GM12872 (cell line): ENCODE results near the gene RPS8.

ENCODE experiments used
- TF ChIP-seq, protein P1 (sequence below): IDR thresholded peaks from 3 replicates; pipeline ENCODE4 v1.5.1; 2011; ENCODE audit warnings: low read depth, mild to moderate bottlenecking, low read length, moderate library complexity; ENCODE audit not compliant: insufficient read depth

Gene RPS8

DNA sequence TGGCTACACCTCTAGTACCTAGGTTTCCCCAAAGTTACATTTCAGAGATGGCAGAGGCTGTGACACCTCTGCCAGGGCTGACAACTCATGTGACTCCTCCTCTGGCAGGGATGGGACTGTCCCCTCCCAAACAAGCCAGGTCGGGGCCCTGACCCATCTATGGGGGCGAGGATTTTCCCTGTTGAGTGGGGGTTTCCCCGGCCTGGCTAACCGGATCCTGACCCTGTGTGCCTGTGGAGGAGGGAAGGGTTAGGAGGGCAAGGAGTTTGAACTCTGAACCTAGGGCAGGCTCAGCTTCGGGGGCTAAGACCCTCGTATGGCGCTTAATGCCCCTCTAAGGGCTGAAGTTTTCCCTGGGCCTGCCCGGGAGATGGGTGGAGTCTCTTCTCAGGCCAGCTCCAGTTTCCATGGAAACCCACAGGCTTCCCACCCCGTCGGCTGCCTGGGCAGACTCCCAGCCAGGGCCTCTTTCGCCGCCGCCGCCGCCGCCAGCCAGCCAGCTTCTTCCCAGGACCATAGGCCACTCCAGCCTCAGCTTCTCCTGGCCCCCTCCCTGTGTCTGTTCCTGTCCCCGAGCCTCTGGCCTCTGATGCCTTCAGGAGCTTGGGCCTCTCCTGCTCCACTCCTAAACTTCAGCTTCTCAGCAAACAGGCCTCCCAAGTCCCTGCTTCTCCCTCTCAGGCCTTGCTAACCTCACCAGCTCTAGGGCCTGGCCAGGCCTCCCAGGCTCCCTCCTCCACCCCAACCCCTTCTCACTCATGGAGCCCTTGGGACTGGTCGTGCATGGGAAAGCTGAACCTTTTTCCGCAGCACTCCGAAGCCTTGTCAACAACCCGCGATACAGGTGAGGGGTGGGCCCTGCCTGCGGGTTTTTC, 33.0 kb downstream of the RPS8 start, which contains the start of gene BTBD19:
Gene BTBD19, plus strand, starts transcription at position 461 of the 875 bp plus-strand sequence. Its CDS starts 298 bp downstream, at position 759.
- TF ChIP-seq, protein P1, sequence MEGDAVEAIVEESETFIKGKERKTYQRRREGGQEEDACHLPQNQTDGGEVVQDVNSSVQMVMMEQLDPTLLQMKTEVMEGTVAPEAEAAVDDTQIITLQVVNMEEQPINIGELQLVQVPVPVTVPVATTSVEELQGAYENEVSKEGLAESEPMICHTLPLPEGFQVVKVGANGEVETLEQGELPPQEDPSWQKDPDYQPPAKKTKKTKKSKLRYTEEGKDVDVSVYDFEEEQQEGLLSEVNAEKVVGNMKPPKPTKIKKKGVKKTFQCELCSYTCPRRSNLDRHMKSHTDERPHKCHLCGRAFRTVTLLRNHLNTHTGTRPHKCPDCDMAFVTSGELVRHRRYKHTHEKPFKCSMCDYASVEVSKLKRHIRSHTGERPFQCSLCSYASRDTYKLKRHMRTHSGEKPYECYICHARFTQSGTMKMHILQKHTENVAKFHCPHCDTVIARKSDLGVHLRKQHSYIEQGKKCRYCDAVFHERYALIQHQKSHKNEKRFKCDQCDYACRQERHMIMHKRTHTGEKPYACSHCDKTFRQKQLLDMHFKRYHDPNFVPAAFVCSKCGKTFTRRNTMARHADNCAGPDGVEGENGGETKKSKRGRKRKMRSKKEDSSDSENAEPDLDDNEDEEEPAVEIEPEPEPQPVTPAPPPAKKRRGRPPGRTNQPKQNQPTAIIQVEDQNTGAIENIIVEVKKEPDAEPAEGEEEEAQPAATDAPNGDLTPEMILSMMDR, result no peak

DNA sequence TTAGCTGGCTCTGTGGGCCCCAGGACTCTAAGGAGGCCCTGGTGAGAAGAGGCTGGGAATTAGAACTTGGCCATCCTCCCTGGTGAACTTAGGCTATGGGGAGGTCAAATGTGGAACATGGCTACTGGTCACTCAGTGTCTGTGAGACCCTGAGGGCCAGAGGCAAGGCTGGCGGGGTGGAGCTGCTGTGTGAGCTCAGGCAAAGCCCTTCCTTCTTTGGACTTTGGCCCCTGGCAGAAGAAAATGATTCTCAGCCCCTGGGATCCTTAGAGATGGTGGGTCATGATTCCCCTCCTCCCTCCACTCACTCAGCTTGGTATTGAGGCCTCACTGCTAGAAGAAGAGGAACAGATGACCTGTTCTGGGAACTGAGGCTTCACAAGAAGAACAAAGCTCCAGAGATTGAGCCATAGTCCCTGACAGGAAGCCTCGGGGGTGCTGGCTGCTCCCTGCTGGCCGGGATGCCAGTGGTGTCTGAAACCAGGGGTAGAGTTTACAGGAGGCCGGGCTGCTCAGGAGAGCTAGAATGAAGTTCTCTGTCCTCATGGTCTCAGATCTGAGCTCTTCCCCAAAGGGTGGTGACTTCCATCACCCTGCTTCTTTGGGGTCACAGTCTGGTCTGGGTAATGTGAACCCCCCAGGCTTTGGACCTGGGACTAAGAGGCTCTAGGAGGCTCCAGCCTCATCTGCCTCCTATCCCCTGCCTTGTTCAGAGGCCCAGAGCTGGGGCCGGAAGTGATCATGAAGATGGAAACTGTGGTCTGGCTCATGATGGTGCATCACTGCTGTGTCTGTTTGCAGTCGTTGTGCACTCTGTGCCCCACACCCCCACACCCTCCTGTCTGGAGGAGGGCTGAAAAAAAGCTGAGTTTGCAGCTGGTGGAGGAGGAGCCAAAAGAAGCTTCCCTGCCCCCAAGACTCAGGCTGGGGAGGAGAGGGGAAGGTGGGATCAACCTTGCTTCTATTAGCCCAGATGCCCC, 33.9 kb downstream of the RPS8 start:
- TF ChIP-seq, protein P1, result no peak

DNA sequence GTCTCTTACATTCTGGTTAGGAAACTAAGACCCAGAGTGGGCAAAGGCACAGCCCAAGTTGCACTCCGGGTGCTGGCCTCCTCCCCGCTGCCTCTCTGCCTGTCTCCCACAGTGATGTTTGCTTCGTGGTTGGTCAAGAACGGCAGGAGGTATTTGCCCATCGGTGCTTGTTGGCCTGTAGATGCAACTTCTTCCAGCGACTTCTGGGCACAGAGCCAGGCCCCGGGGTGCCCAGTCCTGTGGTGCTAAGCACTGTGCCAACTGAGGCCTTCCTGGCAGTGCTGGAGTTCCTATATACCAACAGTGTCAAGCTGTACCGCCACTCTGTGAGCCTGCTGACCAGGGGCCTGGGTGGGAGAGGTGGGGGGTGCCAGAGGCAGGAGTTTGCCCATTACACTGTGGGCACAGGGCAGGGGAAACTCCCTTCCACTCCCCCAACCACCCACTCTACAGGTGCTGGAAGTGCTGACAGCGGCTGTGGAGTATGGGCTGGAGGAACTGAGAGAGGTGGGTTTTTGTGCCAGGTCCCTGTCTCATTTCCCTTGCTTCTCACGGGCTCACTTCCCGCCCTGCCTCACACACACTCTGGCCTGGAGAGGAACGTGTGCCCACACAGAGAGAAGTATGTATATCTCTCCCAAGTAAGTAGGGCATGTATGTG, 34.9 kb downstream of the RPS8 start:
- TF ChIP-seq, protein P1, result no peak

DNA sequence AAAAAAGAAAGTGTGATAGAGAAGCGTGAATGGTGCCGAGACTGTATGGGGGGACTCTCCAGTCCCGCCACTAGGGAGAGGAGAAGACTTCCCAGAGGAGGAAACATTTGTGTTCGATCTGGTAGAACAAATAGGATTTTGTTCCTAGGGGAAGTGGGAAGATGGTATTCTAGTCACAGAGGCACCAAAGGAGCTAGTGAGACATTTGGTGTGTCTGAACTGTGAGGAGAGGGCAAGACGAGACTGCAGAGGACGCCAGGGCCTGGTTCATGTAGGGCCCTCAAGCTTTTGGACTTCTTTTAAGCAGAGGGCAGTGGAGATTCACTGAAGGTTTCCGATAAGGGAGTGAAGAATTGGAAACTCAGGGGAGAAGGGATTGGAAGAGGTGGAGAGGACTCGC, 35.9 kb downstream of the RPS8 start:
- TF ChIP-seq, protein P1, result no peak

DNA sequence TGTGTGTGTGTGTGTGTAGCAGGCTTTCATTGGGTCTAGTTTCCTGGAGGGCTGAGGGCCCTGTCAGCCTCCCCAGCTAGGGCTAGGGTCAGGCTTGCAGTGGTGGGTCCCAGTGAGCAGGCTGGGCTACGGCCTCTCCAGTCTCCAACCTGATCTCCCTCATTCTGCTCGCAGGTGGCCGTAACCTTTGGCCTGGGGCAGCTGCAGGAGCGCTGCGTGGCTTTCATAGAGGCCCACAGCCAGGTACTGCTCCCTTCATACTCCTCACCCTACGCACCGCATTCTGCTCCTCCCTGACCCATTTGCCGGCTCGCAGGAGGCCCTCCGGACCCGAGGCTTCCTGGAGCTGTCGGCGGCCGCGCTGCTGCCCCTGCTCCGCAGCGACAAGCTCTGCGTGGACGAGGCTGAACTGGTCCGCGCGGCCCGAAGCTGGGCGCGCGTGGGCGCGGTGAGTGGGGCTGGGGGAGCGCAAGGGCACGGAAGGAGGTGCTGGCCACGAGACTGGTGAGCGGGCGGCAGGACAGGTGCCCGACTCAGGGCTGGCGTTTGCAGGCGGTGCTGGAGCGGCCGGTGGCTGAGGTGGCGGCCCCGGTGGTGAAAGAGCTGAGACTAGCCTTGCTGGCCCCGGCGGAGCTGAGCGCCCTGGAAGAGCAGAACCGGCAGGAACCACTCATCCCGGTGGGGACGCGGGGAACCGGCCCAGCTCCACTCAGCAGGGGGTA, 37.6 kb downstream of the RPS8 start:
- TF ChIP-seq, protein P1, result no peak

DNA sequence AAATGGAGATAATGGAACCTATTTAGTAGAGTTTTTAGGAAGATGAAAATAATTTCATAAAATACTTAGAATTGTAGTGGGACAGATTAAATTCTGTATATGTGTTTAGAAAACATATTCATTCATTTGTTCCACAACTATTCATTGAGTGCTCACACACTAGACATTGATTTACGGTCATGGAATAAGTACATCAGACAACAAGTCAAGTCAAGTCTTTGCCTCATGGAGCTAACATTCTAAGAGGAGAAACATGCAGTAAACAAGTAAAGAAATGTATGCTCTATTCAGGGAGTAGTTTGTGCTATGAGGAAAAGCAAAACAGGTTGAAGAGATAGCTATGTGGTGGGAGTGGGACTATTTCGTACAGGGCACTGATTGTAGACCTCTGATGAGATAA, 42.0 kb downstream of the RPS8 start:
- TF ChIP-seq, protein P1, result no peak
